WTC11 (cell line): Measurements from ENCODE around the gene PC. TPM values are rescaled to one million over a fixed set of nuclear protein-coding genes. Genes with fewer than 3 reads are reported as not detected.

ENCODE experiments used
- ATAC-seq: fragments of 200-7000 bp; cut with Tn5 transposase; 2 replicates; pipeline ENCODE4 v1.10.0; 2021; ENCODE audit warnings: mild to moderate bottlenecking, moderate library complexity
- CTCF ChIA-PET: fragments of 300-600 bp; sonication (Branson Sonifier 250); formaldehyde crosslinking; loops from one replicate; lab custom pipeline; 2021; ENCODE audit warnings: antibody characterized with exemption; lab: Charles Lee
- POLR2A ChIA-PET: fragments of 350-600 bp; sonication (Branson Sonifier 250); formaldehyde crosslinking; loops from one replicate; lab custom pipeline; 2021; ENCODE audit warnings: antibody characterized with exemption; lab: Charles Lee
- DNase-seq: peaks from one replicate; pipeline ENCODE4 v3.0.0; 2021; ENCODE audit warnings: low spot score
- H3K27ac Mint-ChIP-seq: 2 replicates; pipeline ENCODE4 v1.8.0; 2021; ENCODE audit warnings: mixed read lengths
- H3K27me3 Mint-ChIP-seq: 2 replicates; pipeline ENCODE4 v1.8.0; 2021; ENCODE audit warnings: low read depth, mild to moderate bottlenecking, moderate library complexity, mixed read lengths
- H3K36me3 Mint-ChIP-seq: 2 replicates; pipeline ENCODE4 v1.8.0; 2021; ENCODE audit warnings: mixed read lengths
- H3K4me1 Mint-ChIP-seq: 2 replicates; pipeline ENCODE4 v1.8.0; 2022; ENCODE audit warnings: mixed read lengths
- H3K4me3 Mint-ChIP-seq: 2 replicates; pipeline ENCODE4 v1.8.0; 2021; ENCODE audit warnings: mild to moderate bottlenecking, moderate library complexity, mixed read lengths
- H3K9me3 Mint-ChIP-seq: 2 replicates; pipeline ENCODE4 v1.8.0; 2021; ENCODE audit warnings: mixed read lengths
- ARID4B ChIP-seq: sonication (generic); formaldehyde crosslinking; IDR thresholded peaks from 2 replicates; pipeline ENCODE4 v1.8.0; 2023; ENCODE audit warnings: missing genetic modification reagents, mild to moderate bottlenecking, borderline replicate concordance
- CDX4 ChIP-seq: fragments of 250-450 bp; sonication (Bioruptor Pico); IDR thresholded peaks from 2 replicates; pipeline ENCODE4 v1.9.0; 2021; ENCODE audit warnings: moderate library complexity, mild to moderate bottlenecking, inconsistent platforms, borderline replicate concordance
- CREM ChIP-seq: sonication (generic); formaldehyde crosslinking; IDR thresholded peaks from 2 replicates; pipeline ENCODE4 v1.8.1; 2022; ENCODE audit warnings: mild to moderate bottlenecking, missing genetic modification reagents, moderate library complexity
- ESRRA ChIP-seq: sonication (generic); formaldehyde crosslinking; IDR thresholded peaks from 2 replicates; pipeline ENCODE4 v1.8.1; 2022; ENCODE audit warnings: mild to moderate bottlenecking, missing genetic modification reagents, borderline replicate concordance
- FOXP1 ChIP-seq: sonication (generic); formaldehyde crosslinking; IDR thresholded peaks from 2 replicates; pipeline ENCODE4 v1.8.0; 2022; ENCODE audit warnings: missing genetic modification reagents, mild to moderate bottlenecking, moderate library complexity, borderline replicate concordance
- HMGXB4 ChIP-seq: sonication (generic); formaldehyde crosslinking; IDR thresholded peaks from 2 replicates; pipeline ENCODE4 v1.8.1; 2023; ENCODE audit warnings: mild to moderate bottlenecking, moderate library complexity, missing genetic modification reagents
- JAZF1 ChIP-seq: fragments of 250-450 bp; sonication (Bioruptor Pico); IDR thresholded peaks from 2 replicates; pipeline ENCODE4 v1.9.0; 2021; ENCODE audit warnings: moderate library complexity, mild to moderate bottlenecking, inconsistent platforms
- MXD4 ChIP-seq: fragments of 250-450 bp; sonication (Bioruptor Pico); IDR thresholded peaks from 2 replicates; pipeline ENCODE4 v1.8.0; 2021; ENCODE audit warnings: mild to moderate bottlenecking, moderate library complexity, borderline replicate concordance
- NFATC4 ChIP-seq: fragments of 250-450 bp; sonication (Bioruptor Pico); IDR thresholded peaks from 2 replicates; pipeline ENCODE4 v1.9.0; 2021; ENCODE audit warnings: mild to moderate bottlenecking
- NFYB ChIP-seq: sonication (generic); formaldehyde crosslinking; conservative IDR thresholded peaks from 2 replicates; pipeline ENCODE4 v1.8.0; 2022; ENCODE audit warnings: low read depth, missing genetic modification reagents
- OVOL2 ChIP-seq: fragments of 250-450 bp; sonication (Bioruptor Pico); IDR thresholded peaks from 2 replicates; pipeline ENCODE4 v1.9.0; 2021; ENCODE audit warnings: mild to moderate bottlenecking, borderline replicate concordance
- RORB ChIP-seq: fragments of 250-450 bp; sonication (Bioruptor Pico); IDR thresholded peaks from 2 replicates; pipeline ENCODE4 v1.9.0; 2021; ENCODE audit warnings: mild to moderate bottlenecking
- TCF7 ChIP-seq: sonication (generic); formaldehyde crosslinking; IDR thresholded peaks from 2 replicates; pipeline ENCODE4 v1.8.0; 2022; ENCODE audit warnings: mild to moderate bottlenecking, low read depth, missing genetic modification reagents, moderate library complexity
- TEAD4 ChIP-seq: sonication (generic); formaldehyde crosslinking; IDR thresholded peaks from 2 replicates; pipeline ENCODE4 v1.8.0; 2022; ENCODE audit warnings: mild to moderate bottlenecking, missing genetic modification reagents
- USF2 ChIP-seq: sonication (generic); formaldehyde crosslinking; IDR thresholded peaks from 2 replicates; pipeline ENCODE4 v1.8.1; 2023; ENCODE audit warnings: mild to moderate bottlenecking, missing genetic modification reagents, moderate library complexity
- ZNF281 ChIP-seq: sonication (generic); formaldehyde crosslinking; IDR thresholded peaks from 2 replicates; pipeline ENCODE4 v1.8.0; 2023; ENCODE audit warnings: mild to moderate bottlenecking, missing genetic modification reagents
- total RNA-seq: library from RNA; stranded (reverse); gene quantifications from 3 replicates; pipeline ENCODE4 v1.2.3, GENCODE V29; 2021

PC gene
- total RNA-seq, 1 experiment from 2014 or later: 27.2 TPM

GRCh38 chr11:66861774-66862558 lies 96.2 kb downstream of the PC start:
- H3K4me1 Mint-ChIP-seq: 0 out of 2 replicates have a peak, but pooled peaks cover 6% of the 10 kb centered on the region
- H3K36me3 Mint-ChIP-seq: no peaks in the 10 kb centered on the region
- DNase-seq (no peak), ATAC-seq (no peak)
- TF ChIP-seq ZNF281 (CRISPR knock-in tag) (no peak), HMGXB4 (no peak), NFATC4 (CRISPR knock-in tag) (no peak), OVOL2 (CRISPR knock-in tag) (no peak), MXD4 (CRISPR knock-in tag) (no peak), ARID4B (no peak), ESRRA (CRISPR knock-in tag) (no peak), USF2 (no peak)
- H3K27me3 Mint-ChIP-seq: no peaks in the 10 kb centered on the region
- ChIA-PET POLR2A (no interaction called here), CTCF (interaction anchor here (2.3 kb wide), 1 partner anchor 10 kb away, joined by 7 read pairs; no protein-coding TSS in a partner anchor)
- no peak overlapping the region for H3K27ac Mint-ChIP-seq
- no peak overlapping the region for H3K4me3 Mint-ChIP-seq
- no peaks in the 10 kb centered on the region for H3K9me3 Mint-ChIP-seq

GRCh38 chr11:66861038-66861773 lies 97.0 kb downstream of the PC start:
- Mint-ChIP-seq H3K4me3 (no peak overlapping the region), H3K36me3 (no peaks in the 10 kb centered on the region)
- POLR2A ChIA-PET: no interaction called here
- CTCF ChIA-PET: interaction anchor here (0.8 to 2.3 kb wide), 2 partner anchors 9 to 115 kb away, joined by 3 to 7 read pairs; no protein-coding TSS in a partner anchor
- no peak for TF ChIP-seq JAZF1 (CRISPR knock-in tag)
- TF ChIP-seq MXD4 (CRISPR knock-in tag): no peak
- TF ChIP-seq RORB: no peak
- no peak for TF ChIP-seq CREM (CRISPR knock-in tag)
- TF ChIP-seq USF2: no peak
- no peak for TF ChIP-seq TEAD4 (CRISPR knock-in tag)
- TF ChIP-seq TCF7 (CRISPR knock-in tag): no peak
- no peak for TF ChIP-seq FOXP1 (CRISPR knock-in tag)
- no peak for TF ChIP-seq CDX4
- no peak for TF ChIP-seq ZNF281 (CRISPR knock-in tag)
- no peak for TF ChIP-seq NFYB (CRISPR knock-in tag)
- TF ChIP-seq, all 79 proteins: peak for 0
- ATAC-seq (no peak), DNase-seq (no peak)
- Mint-ChIP-seq H3K4me1 (0 out of 2 replicates have a peak, but pooled peaks cover 6% of the 10 kb centered on the region), H3K9me3 (no peaks in the 10 kb centered on the region), H3K27ac (no peak overlapping the region), H3K27me3 (no peaks in the 10 kb centered on the region)
